Stimulated activated CD4-positive, alpha-beta T cell treated with anti-CD3 and anti-CD28 coated beads, Interleukin-1b, Interleukin-23, amount 100 ng/mL, for 24 hours (primary cell): ENCODE measurements around the gene EVI5.
"Not testable (repeated sequence)": the region's sequence is repeated elsewhere in the genome, so short reads cannot be mapped to it uniquely, and the experiment has no call there.

Experiments used
- DNase-seq, 4 experiments: peaks; one replicate each; pipeline ENCODE4 v3.0.0-alpha.2; 2020; ENCODE audit warnings: low read depth in 4 of 4, low spot score in 1 of 4

EVI5 gene

DNA sequence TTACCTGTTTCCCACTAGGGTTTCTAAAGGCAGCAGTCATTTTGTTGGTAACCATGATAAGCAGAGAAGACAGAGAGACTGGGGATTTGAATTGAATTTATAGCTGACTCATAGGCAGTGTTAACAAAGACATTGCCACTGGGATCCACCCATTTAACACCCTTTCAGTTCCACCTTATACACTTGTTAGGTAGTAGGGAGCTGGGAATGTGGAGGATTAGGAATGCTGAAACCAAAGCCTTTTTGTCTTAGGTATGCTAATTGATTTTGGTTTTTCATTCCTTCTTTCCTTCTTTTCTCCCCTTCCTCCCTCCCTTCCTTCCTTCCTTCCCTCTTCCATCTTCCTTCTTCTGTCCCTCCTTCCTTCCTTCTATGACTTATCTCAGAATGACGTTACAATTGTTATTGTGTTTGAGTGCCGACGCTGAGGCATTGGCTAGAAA lies 7.5 kb upstream of the EVI5 start:
- no peak for DNase-seq

DNA sequence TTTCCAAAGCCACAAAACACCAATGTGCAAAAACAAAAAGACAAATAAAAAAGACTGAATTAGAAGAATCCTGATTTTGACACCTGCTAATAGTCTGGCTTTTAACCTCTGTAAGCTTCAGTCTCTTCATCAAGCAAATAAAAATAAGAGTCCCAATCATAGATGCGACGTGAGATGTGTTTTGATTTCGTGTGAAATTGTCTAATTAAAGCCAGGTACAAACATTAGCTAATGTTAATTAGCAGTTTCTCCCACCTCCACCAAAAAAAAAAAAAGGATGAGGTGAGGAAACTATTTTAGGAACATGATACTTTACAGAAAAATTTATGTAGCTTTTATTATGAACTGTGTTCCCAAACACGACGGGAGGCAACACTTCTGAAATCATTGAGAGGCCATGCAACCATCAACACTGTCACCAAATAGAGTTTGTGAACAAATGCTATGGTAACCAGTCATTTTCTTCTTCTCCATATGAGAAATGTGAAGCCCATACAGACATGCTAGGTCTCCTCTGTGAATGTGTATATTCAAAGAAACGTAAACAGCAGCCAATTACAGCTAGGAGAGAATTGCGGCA lies 6.7 kb upstream of the EVI5 start:
- DNase-seq: no peak

GRCh38 chr1:92790867-92791266 lies 6.0 kb upstream of the EVI5 start:
- DNase-seq: no peak

- no peak for DNase-seq
Measured at GRCh38 chr1:92790081-92790480, 5.2 kb upstream of the EVI5 start.

DNA sequence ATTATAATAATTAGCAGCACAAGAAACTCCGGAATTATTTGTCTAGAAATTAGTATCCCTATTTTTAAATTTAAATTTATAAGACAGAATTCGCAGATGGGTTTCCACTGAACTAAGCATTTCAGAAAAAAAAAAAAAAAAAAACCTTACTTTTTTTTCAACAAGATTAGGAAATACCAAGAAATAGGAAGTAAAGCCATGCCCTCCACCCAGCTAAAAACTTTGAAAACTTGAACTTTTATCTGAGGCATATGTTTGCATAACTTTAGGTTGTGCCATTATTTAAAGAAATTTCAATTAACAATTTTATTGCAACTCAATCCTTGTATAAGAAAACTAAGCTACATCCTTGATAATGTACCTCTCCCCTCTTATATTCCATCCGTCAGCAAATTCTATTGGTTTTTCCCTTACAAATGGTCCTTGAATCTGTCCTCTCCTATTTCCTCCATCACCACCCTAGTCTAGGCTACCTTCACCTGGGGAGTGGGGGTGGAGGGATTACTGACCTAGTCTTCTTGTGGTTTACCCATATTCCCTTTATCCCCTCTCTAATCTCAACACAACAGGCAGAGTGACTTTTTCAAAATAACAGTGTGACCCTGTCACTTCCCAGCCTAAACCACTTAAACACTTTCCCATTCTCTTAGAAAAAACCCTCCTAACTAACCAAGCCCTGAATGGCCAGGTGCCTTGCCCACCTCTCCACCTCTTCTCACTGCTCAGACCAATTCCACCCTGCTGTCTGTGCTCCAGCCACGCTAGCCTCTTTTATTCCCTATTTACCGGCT lies 1.4 kb upstream of the EVI5 start:
- no peak for DNase-seq

GRCh38 chr1:92784021-92784638 lies 778 bp downstream of the EVI5 start:
- DNase-seq: peak in 2 of 4 experiments; percentile 1 to 25

GRCh38 chr1:92783550-92783949 lies 1.4 kb downstream of the EVI5 start:
- DNase-seq: not testable (repeated sequence)

- DNase-seq: no peak
Measured at GRCh38 chr1:92778376-92778775, 6.5 kb downstream of the EVI5 start.

DNA sequence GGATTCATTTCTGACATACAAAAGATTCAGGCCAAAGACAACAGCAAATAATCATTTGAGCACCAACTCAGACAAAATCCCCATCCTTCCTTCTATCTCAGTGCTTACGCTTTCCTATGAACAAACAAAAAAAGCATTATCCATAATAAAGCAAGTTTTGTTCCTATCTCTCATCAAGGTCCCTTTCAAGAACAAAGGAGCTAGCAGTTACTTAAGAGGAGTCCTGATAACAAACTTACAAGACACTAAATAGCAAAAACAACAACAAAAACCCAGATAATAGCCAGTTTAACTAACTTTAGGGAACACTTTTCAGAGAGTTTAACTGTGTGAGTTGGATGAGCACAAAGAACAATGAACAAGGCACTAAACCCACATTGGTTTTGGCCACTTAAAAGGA lies 10.5 kb downstream of the EVI5 start:
- DNase-seq: no peak

GRCh38 chr1:92773749-92774148 lies 11.2 kb downstream of the EVI5 start:
- not testable (repeated sequence) for DNase-seq

DNA sequence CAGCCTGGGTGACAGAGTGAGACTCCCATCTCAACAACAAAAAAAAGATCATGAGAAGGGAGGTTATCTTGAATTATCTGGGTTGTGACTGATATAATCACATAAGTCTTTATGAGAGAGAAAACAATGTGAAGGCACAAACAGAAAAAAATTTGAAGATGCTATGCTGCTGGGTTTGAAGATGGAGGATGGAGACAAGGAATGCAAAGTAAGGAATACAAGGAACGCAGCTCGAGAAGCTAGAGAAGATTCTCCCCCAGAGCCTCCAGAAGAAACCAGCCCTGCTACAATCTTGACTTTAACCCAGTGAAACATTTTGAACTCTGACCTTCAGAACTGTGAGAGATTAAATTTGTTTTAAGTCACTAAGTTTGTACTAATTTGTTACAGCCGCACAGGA lies 15.1 kb downstream of the EVI5 start:
- no peak for DNase-seq

DNA sequence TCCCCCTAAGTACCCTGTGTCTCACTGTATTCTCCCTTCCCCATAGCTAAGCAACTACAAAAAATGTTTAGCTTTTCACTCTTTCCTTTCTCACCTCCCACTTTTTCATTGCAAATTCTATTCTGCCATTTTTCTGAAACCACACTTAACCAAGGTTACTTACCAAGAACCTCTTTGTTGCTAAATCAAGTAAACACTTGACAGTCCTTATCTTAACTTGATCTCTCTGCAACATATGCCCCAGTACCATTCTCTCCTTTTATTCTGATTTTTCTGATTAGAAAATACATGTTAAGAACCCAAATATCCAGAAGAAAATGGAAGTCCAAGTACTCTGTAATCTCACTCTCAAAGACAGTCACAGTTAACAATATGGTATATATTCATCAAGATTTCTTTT lies 16.0 kb downstream of the EVI5 start:
- no peak for DNase-seq

- no peak for DNase-seq
Measured at GRCh38 chr1:92768296-92768695, 16.6 kb downstream of the EVI5 start.

DNA sequence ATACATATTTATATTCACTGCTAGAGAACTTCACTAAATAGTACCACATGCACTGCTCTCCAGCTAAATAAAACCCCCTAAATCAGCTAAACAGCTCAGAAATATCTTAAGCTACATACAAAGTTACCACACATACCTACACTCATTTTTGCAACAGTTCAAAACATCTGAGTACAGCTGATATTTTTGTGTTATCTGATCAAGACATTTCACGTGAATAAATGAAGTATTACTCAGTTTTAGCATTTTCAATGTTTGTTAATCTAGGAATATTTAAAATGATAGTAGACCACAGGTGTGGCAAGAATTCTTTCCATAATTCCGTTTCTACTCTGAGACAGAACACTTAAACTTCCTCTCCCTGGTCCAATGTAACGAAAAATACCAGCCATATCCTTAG lies 20.8 kb downstream of the EVI5 start:
- no peak for DNase-seq

- no peak for DNase-seq
Measured at GRCh38 chr1:92762355-92762754, 22.6 kb downstream of the EVI5 start.

DNA sequence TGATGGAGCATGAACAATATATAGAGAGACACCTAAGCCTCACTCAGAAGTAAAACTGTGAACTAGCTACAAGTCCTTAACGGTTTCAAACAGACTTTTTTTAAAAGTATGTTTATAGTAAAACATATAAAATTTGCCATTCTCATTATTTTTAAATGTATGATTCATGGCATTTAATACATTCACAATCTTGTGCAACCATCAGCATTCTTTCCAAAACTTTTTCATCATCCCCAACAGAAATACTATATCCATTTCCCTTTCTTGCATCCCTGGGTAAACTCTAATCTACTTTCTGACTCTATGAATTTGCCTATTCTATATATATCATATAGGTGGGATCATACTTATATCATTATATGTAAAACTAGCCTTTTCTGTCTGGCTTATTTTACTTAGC lies 25.5 kb downstream of the EVI5 start:
- DNase-seq: no peak

- no peak for DNase-seq
Measured at GRCh38 chr1:92756537-92756936, 28.4 kb downstream of the EVI5 start.

GRCh38 chr1:92755541-92756461 lies 29.1 kb downstream of the EVI5 start:
- DNase-seq: no peak

DNA sequence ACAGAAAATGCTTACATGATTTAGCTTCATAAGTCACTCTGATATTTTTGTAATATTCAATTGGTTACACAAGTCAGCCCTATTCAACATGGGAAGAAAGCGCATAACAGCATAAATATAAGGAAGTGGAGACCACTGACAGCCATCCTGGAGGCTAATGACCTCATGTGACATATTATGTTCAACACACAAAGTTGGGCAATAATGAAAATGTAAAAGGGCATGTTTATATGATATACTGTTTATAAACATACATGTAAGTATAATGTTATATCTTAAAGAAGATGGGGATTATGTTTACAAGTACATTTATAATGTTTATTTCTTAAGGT lies 30.2 kb downstream of the EVI5 start:
- DNase-seq: no peak

DNA sequence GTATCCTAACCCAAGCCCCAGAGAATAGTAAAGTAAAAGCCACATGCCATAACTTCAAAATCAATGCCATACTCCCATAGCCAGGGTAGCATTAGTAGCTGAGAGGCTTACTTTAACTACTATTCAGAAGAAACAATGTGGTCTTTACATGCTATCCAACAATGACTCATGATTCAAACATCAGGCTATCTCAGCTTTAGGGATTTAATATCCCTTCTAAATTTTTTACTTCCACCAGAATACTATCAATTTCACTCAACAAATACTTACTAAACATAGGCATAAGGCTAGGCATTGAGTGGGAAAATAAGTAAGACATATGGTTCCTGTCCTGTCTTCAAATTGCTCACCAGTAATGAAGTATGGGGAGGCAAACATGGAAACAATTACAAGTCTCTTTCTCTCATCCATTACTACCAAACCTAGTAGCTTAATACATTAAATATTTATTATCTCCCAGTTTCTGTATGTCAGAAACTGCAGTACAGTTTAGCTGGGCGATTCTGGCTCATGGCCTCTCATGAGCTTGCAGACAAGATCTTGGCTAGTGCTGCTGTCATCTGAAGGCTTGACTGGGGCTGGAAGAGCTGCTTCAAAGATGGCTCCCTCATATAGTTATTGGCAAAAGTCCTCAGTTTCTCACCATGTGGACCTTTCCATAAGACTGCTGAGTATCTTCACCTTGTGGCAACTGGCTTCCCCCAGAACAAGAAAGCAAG lies 30.7 kb downstream of the EVI5 start:
- DNase-seq: no peak

DNA sequence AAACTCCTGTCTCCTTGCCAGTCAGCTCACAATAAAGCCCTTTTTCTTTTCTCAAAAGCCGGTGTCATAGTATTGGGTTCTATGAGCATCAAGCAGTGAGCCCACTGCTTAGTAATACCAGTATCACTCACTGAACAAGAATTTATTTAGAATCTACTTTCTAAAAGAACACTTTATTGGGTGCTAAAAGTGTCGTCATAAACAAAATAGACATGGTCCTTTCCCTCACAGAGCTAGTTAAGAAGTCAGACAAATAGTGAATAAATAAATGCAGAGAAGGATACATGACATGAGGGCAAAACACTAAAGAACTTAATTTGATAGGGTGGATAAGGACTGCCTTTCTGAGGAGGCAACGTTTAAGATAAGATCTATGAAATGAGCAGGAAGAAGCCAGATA lies 32.2 kb downstream of the EVI5 start:
- DNase-seq: no peak
